ENCODE measurements around the gene ROGDI. TPM values are rescaled to one million over a fixed set of nuclear protein-coding genes. Genes with fewer than 3 reads are reported as not detected.
A peak's percentile ranks its signal among the peaks of the same experiment; 100 is the strongest.

ROGDI gene
- total RNA-seq, 4 donors from 2014 or later = 9.8 to 16.1 (median 12.2) TPM

GRCh38 chr16:4766875-4767628, 35.4 kb downstream of the ROGDI start, which contains the start of gene ZNF500:
Gene ZNF500, minus strand, starts transcription at chr16:4767162. Its CDS starts 1,184 bp downstream, at chr16:4765978.
- TF ChIP-seq CTCF (IDR thresholded peaks at IDR 0.05) = no peak
- peak in 2 of 3 donors; percentile 6 to 29 for TF ChIP-seq POLR2AphosphoS5 (IDR thresholded peaks at IDR 0.05)
- peak in 1 of 2 donors; percentile 16 for TF ChIP-seq POLR2A (IDR thresholded peaks at IDR 0.05)
- no peak for TF ChIP-seq EP300 (IDR thresholded peaks at IDR 0.05)
- Histone ChIP-seq H3K9me3 (no peaks in the 10 kb centered on the region), H3K4me3 (peak within 1 kb of the TSS; percentile 92), H3K4me1 (peaks cover 35% of the 10 kb centered on the region), H3K27me3 (no peaks in the 10 kb centered on the region), H3K36me3 (peaks cover 25% of the 10 kb centered on the region), H3K27ac (peak within 1 kb of the TSS; percentile 89)
- DNase-seq (ENCODE audit: low spot score in 2 of 2) = peak; percentile 99
- 6% methylated on average over 36 of the region's 72 CpGs for WGBS

DNA sequence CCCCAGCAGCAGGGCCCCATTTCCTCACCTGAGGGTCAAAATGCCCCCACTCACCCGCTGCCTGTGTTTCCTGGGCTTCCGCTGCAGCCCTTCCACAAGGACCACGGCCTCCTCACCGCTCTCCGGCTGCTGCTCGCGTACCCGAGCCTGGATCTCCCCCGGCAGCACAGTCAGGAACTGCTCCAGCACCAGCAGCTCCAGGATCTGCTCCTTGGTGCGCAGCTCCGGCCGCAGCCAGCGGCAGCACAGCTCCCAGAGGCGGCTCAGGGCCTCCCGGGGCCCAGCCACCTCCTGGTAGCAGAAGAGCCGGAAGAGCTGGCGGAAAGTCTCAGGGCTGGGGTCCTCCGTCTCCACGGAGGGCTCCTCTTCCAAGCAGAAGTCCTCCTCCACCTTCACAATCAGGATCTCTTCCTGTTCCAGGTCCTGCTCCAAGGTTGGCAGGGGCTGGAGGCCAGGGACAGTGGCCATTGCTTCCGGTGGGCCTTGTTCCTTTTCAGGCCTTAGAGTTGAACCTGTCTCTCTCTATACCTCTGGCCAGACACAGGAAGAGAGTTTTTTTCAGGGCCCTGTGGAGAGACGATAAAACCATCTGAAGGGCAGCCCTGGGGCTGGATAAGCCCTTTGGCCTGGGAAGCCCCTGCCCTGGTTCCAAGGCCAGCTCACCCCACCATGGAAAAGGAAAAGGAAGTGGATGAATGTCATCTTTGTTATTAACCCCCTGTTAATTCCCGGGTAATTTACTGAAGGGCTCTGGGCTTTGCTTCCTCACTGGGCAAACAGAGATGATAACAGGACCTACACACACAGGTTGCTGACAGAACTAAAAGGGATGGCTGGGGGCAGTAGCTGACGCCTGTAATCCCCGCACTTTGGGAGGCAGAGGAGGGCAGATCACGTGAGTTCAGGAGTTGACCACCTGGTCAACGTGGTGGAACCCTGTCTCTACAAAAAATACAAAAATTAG, 36.6 kb downstream of the ROGDI start:
- Histone ChIP-seq H3K4me1 (peaks cover 35% of the 10 kb centered on the region), H3K36me3 (peaks cover 38% of the 10 kb centered on the region), H3K27ac (no peak overlapping the region), H3K4me3 (peak overlapping the region; percentile 92), H3K27me3 (no peaks in the 10 kb centered on the region), H3K9me3 (no peaks in the 10 kb centered on the region)
- no peak for TF ChIP-seq POLR2A (IDR thresholded peaks at IDR 0.05)
- DNase-seq (ENCODE audit: low spot score in 2 of 2) = no peak
- WGBS = 38% methylated on average over 7 of the region's 26 CpGs

DNA sequence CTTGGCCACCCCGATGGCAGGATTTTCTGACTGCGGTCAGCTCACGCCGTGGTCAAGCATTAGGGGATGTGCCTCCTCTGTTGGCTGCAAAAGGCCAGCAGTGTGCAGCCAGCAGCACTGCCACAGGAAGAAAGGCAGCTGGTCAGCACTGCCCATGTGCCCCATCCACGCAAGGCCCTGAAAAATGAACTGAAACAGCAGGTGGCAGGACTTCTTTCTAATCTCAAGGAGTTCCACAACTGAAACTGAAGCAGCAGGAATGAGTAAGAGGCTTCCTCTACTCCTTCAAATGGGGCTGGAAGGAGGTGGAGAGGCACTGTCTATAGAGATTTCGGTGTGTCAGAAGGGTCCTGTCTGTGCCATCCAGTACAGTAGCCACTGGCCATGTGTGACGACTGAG, 38.6 kb downstream of the ROGDI start:
- peaks cover 32% of the 10 kb centered on the region for H3K4me1 ChIP-seq
- H3K27me3 ChIP-seq = no peaks in the 10 kb centered on the region
- H3K4me3 ChIP-seq = no peak overlapping the region
- H3K36me3 ChIP-seq = peaks cover 58% of the 10 kb centered on the region
- WGBS = 94% methylated on average over 3 of the region's 7 CpGs
- no peak for DNase-seq (ENCODE audit: low spot score in 2 of 2)
- H3K9me3 ChIP-seq = no peaks in the 10 kb centered on the region
- TF ChIP-seq POLR2AphosphoS5 (IDR thresholded peaks at IDR 0.05) (no peak), POLR2A (IDR thresholded peaks at IDR 0.05) (no peak), CTCF (IDR thresholded peaks at IDR 0.05) (no peak), EP300 (IDR thresholded peaks at IDR 0.05) (no peak)
- H3K27ac ChIP-seq = no peak overlapping the region

GRCh38 chr16:4762205-4762604, 40.2 kb downstream of the ROGDI start:
- Histone ChIP-seq H3K36me3 (peaks cover 73% of the 10 kb centered on the region), H3K27me3 (no peaks in the 10 kb centered on the region), H3K9me3 (no peaks in the 10 kb centered on the region), H3K27ac (no peak overlapping the region), H3K4me3 (no peak overlapping the region), H3K4me1 (peaks cover 19% of the 10 kb centered on the region)
- TF ChIP-seq CTCF (IDR thresholded peaks at IDR 0.05) (no peak), POLR2AphosphoS5 (IDR thresholded peaks at IDR 0.05) (no peak), POLR2A (IDR thresholded peaks at IDR 0.05) (no peak), EP300 (IDR thresholded peaks at IDR 0.05) (no peak)
- WGBS = 90% methylated on average over 2 of the region's 9 CpGs
- DNase-seq (ENCODE audit: low spot score in 2 of 2) = no peak

DNA sequence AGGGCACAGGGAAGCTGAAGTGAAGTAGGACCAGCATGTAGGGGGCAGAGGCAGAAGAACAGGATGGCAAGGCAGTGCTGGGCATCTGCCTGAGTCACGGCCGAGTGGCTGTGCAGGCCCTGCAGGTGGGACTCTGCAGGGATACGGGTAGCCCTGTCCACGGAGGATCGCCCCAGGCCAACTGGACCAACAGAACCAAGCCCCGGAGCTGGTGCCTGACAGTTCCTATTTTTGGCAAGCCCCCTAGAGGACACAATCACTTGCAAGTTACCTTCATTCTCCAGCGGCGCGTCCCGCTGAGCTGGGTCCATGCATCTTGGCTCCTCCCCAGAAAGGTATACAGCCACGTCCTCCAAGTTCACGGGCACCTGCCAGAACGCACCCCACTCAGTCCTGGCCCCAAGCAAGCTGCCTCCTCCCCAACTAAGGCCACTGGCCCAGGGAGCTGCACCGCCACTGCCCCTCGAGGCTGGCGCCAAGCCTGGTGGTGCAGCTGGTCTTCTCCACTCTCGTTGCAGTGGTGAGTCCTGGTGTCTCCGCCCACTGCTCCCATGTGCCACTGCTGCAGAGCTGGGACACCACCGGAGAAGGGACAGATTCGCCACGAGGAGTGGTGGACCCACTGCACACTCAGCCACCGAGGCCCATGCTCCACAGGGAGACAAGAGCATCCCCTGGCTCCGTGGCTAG, 42.1 kb downstream of the ROGDI start:
- H3K36me3 ChIP-seq = peaks cover 90% of the 10 kb centered on the region
- no peaks in the 10 kb centered on the region for H3K27me3 ChIP-seq
- H3K4me1 ChIP-seq = peaks cover 6% of the 10 kb centered on the region

More for the DNA sequence above, 42.1 kb downstream of the ROGDI start:
- TF ChIP-seq CTCF (IDR thresholded peaks at IDR 0.05) = no peak
- no peak for TF ChIP-seq POLR2A (IDR thresholded peaks at IDR 0.05)
- no peak for TF ChIP-seq POLR2AphosphoS5 (IDR thresholded peaks at IDR 0.05)
- no peak for TF ChIP-seq EP300 (IDR thresholded peaks at IDR 0.05)
- no peaks in the 10 kb centered on the region for H3K9me3 ChIP-seq
- H3K27ac ChIP-seq = no peak overlapping the region
- no peak for DNase-seq (ENCODE audit: low spot score in 2 of 2)
- WGBS = 85% methylated on average over 15 of the region's 23 CpGs
- no peak overlapping the region for H3K4me3 ChIP-seq

All from suprapubic skin (tissue), 4 donors.